Mesenchymal stem cell (in vitro differentiated cells and primary cell): ENCODE results near the gene ABTB2.

Experiments
- DNase-seq: peaks from one replicate; pipeline ENCODE4 v3.0.0-alpha.2; 2013
- H2AFZ ChIP-seq: one replicate; pipeline ENCODE4 v1.6.1; 2013; ENCODE audit warnings: low read depth, mild to moderate bottlenecking, control low read depth, inconsistent platforms, low read length, moderate library complexity
- H2AK5ac ChIP-seq: 2 replicates; pipeline ENCODE4 v1.6.1; 2013; ENCODE audit warnings: low read length, moderate library complexity, mild to moderate bottlenecking, inconsistent platforms; ENCODE audit not compliant: severe bottlenecking
- H2BK120ac ChIP-seq: one replicate; pipeline ENCODE4 v1.6.1; 2013; ENCODE audit warnings: low read depth, mild to moderate bottlenecking, inconsistent platforms, low read length, moderate library complexity
- H2BK12ac ChIP-seq, 2 experiments: one replicate each; pipeline ENCODE4 v1.6.1; 2013; ENCODE audit warnings: inconsistent platforms in 2 of 2, low read length in 2 of 2, mild to moderate bottlenecking in 2 of 2, moderate library complexity in 2 of 2, control low read depth in 1 of 2
- H2BK15ac ChIP-seq: one replicate; pipeline ENCODE4 v1.6.1; 2013; ENCODE audit warnings: mild to moderate bottlenecking, low read depth, inconsistent platforms; ENCODE audit not compliant: poor library complexity, severe bottlenecking
- H2BK5ac ChIP-seq: 2 replicates; pipeline ENCODE4 v1.6.1; 2013; ENCODE audit warnings: low read depth, mild to moderate bottlenecking, low read length, control low read depth, inconsistent platforms; ENCODE audit not compliant: poor library complexity, severe bottlenecking
- H3K14ac ChIP-seq, 2 experiments: one replicate each; pipeline ENCODE4 v1.6.1; 2013; ENCODE audit warnings: inconsistent platforms in 2 of 2, low read length in 2 of 2, control low read depth in 1 of 2, mild to moderate bottlenecking in 1 of 2, moderate library complexity in 1 of 2
- H3K18ac ChIP-seq, 2 experiments: one replicate each; pipeline ENCODE4 v1.6.1; 2013; ENCODE audit warnings: inconsistent platforms in 2 of 2, low read length in 2 of 2, control low read depth in 1 of 2, low read depth in 1 of 2, mild to moderate bottlenecking in 1 of 2
- H3K23ac ChIP-seq, 2 experiments: one replicate each; pipeline ENCODE4 v1.6.1; 2013; ENCODE audit warnings: inconsistent platforms in 2 of 2, low read length in 2 of 2, mild to moderate bottlenecking in 2 of 2, moderate library complexity in 2 of 2, control low read depth in 1 of 2
- H3K27ac ChIP-seq: 2 replicates; pipeline ENCODE4 v1.5.1; 2013; ENCODE audit warnings: mild to moderate bottlenecking, moderate library complexity, low read length, control low read depth, inconsistent platforms; ENCODE audit not compliant: poor library complexity, severe bottlenecking
- H3K27me3 ChIP-seq, 2 experiments: 2 replicates each; pipeline versions ENCODE4 v1.6.1 to v1.7.0; 2013; ENCODE audit warnings: low read length in 2 of 2, mild to moderate bottlenecking in 2 of 2, moderate library complexity in 2 of 2, control low read depth in 1 of 2, inconsistent platforms in 1 of 2; ENCODE audit not compliant: control insufficient read depth in 1 of 2, insufficient read depth in 1 of 2
- H3K36me3 ChIP-seq, 2 experiments: 2 replicates each; pipeline versions ENCODE4 v1.6.1 to v1.7.0; 2013; ENCODE audit warnings: low read length in 2 of 2, control low read depth in 1 of 2, inconsistent platforms in 1 of 2, low read depth in 1 of 2, mild to moderate bottlenecking in 1 of 2; ENCODE audit not compliant: insufficient read depth in 2 of 2, control insufficient read depth in 1 of 2
- H3K4ac ChIP-seq, 2 experiments: one replicate each; pipeline ENCODE4 v1.6.1; 2013; ENCODE audit warnings: inconsistent platforms in 2 of 2, low read length in 2 of 2, mild to moderate bottlenecking in 2 of 2, moderate library complexity in 2 of 2, control low read depth in 1 of 2, low read depth in 1 of 2
- H3K4me1 ChIP-seq: 2 replicates; pipeline ENCODE4 v1.6.1; 2013; ENCODE audit warnings: low read depth, low read length, control low read depth; ENCODE audit not compliant: control insufficient read depth, insufficient read depth
- H3K4me2 ChIP-seq: 2 replicates; pipeline ENCODE4 v1.6.1; 2013; ENCODE audit warnings: low read length, mild to moderate bottlenecking, inconsistent platforms; ENCODE audit not compliant: poor library complexity, severe bottlenecking
- H3K4me3 ChIP-seq, 2 experiments: 2 replicates each; pipeline versions ENCODE4 v1.5.1 to v1.7.0; 2013; ENCODE audit warnings: low read length in 2 of 2, mild to moderate bottlenecking in 2 of 2, control low read depth in 1 of 2, low read depth in 1 of 2; ENCODE audit not compliant: insufficient read depth in 1 of 2
- H3K79me1 ChIP-seq: replicated peaks from 2 replicates; pipeline ENCODE4 v1.6.1; 2013; ENCODE audit warnings: mild to moderate bottlenecking, control low read depth, low read length, inconsistent platforms; ENCODE audit not compliant: poor library complexity, severe bottlenecking
- H3K9ac ChIP-seq: 2 replicates; pipeline ENCODE4 v1.7.0; 2013; ENCODE audit warnings: mild to moderate bottlenecking, low read length, moderate library complexity
- H3K9me3 ChIP-seq: 2 replicates; pipeline ENCODE4 v1.7.0; 2013; ENCODE audit warnings: mild to moderate bottlenecking, low read length; ENCODE audit not compliant: control insufficient read depth
- H4K8ac ChIP-seq: one replicate; pipeline ENCODE4 v1.6.1; 2013; ENCODE audit warnings: inconsistent platforms, mild to moderate bottlenecking, low read length, moderate library complexity
- H4K91ac ChIP-seq: one replicate; pipeline ENCODE4 v1.6.1; 2013; ENCODE audit warnings: mild to moderate bottlenecking, low read length, inconsistent platforms
- WGBS: methylation state at CpG from one replicate; pipeline ENCODE4 v1.1.7; 2013; ENCODE audit warnings: mixed read lengths; 5-methylcytosine and 5-hydroxymethylcytosine counted together

Gene ABTB2

GRCh38 chr11:34185926-34186841 is 171.6 kb downstream of the ABTB2 start:
- no peak for DNase-seq
- 73% methylated on average over 22 of the region's 22 CpGs for WGBS
- H2BK12ac ChIP-seq, result no peak overlapping the region
- H3K4me2 ChIP-seq, result no peak overlapping the region
- peaks cover 0 to 22% of the 10 kb centered on the region in 2 experiments for H3K36me3 ChIP-seq
- H2AFZ ChIP-seq, result no peak overlapping the region
- peaks cover 0 to 9% of the 10 kb centered on the region in 2 experiments for H3K27me3 ChIP-seq
- H3K4me3 ChIP-seq, result no peak overlapping the region
- H3K18ac ChIP-seq, result no peak overlapping the region
- H2AK5ac ChIP-seq, result no peak overlapping the region
- no peak overlapping the region for H3K27ac ChIP-seq
- peak overlapping the region in 1 of 2 experiments; percentile 62 for H3K14ac ChIP-seq
- no peak overlapping the region for H3K4ac ChIP-seq
- H4K91ac ChIP-seq, result no peak overlapping the region
- H3K9me3 ChIP-seq, result no peaks in the 10 kb centered on the region
- no peak overlapping the region for H2BK120ac ChIP-seq
- H3K4me1 ChIP-seq, result peaks cover 15% of the 10 kb centered on the region
- no peak overlapping the region for H4K8ac ChIP-seq
- no peak overlapping the region for H2BK5ac ChIP-seq
- peaks cover 45% of the 10 kb centered on the region for H3K79me1 ChIP-seq
- no peak overlapping the region for H3K23ac ChIP-seq
- H2BK15ac ChIP-seq, result peak overlapping the region; percentile 70
- H3K9ac ChIP-seq, result peak overlapping the region; percentile 12

GRCh38 chr11:34184505-34185015 is 173.2 kb downstream of the ABTB2 start:
- Histone ChIP-seq H2BK5ac (no peak overlapping the region), H3K4me3 (no peak overlapping the region), H3K23ac (no peak overlapping the region), H3K14ac (no peak overlapping the region), H2AFZ (no peak overlapping the region), H3K79me1 (peaks cover 44% of the 10 kb centered on the region), H2AK5ac (no peak overlapping the region), H4K8ac (no peak overlapping the region), H3K36me3 (peaks cover 0 to 22% of the 10 kb centered on the region in 2 experiments), H2BK15ac (no peak overlapping the region), H4K91ac (no peak overlapping the region), H3K9ac (no peak overlapping the region), H2BK120ac (no peak overlapping the region), H2BK12ac (no peak overlapping the region), H3K27me3 (peaks cover 0 to 9% of the 10 kb centered on the region in 2 experiments), H3K4me1 (peaks cover 15% of the 10 kb centered on the region), H3K4ac (no peak overlapping the region), H3K27ac (no peak overlapping the region), H3K4me2 (no peak overlapping the region), H3K9me3 (no peaks in the 10 kb centered on the region), H3K18ac (no peak overlapping the region)
- WGBS, result 97% methylated on average over 11 of the region's 14 CpGs
- no peak for DNase-seq

- Histone ChIP-seq H3K9ac (no peak overlapping the region), H2AFZ (no peak overlapping the region), H3K4me3 (no peak overlapping the region), H3K18ac (no peak overlapping the region), H3K9me3 (no peaks in the 10 kb centered on the region), H2BK12ac (no peak overlapping the region), H3K14ac (no peak overlapping the region), H3K4me2 (no peak overlapping the region), H3K23ac (no peak overlapping the region), H2AK5ac (no peak overlapping the region), H3K79me1 (peaks cover 46% of the 10 kb centered on the region), H3K36me3 (peaks cover 0 to 22% of the 10 kb centered on the region in 2 experiments), H2BK120ac (no peak overlapping the region), H2BK5ac (no peak overlapping the region), H4K8ac (no peak overlapping the region), H3K4ac (no peak overlapping the region), H4K91ac (no peak overlapping the region), H3K27me3 (peaks cover 0 to 9% of the 10 kb centered on the region in 2 experiments), H2BK15ac (no peak overlapping the region), H3K27ac (no peak overlapping the region), H3K4me1 (peaks cover 12% of the 10 kb centered on the region)
- WGBS, result 92% methylated on average over 9 of the region's 9 CpGs
- no peak for DNase-seq
Measured at GRCh38 chr11:34183848-34184391, 173.9 kb downstream of the ABTB2 start.
